Mesodermal cell (in vitro differentiated cells): ENCODE data around the gene NRIP1.

Experiments used
- H3K27ac ChIP-seq: 2 replicates; pipeline ENCODE4 v1.7.0; 2013; ENCODE audit warnings: mild to moderate bottlenecking, low read depth, low read length, moderate library complexity; ENCODE audit not compliant: severe bottlenecking
- H3K36me3 ChIP-seq: 2 replicates; pipeline ENCODE4 v1.7.1; 2013; ENCODE audit warnings: mild to moderate bottlenecking, low read length, moderate library complexity; ENCODE audit not compliant: control insufficient read depth, insufficient read depth
- H3K4me1 ChIP-seq: one replicate; pipeline ENCODE4 v1.7.1; 2013; ENCODE audit warnings: mild to moderate bottlenecking, low read length; ENCODE audit not compliant: insufficient read depth, control insufficient read depth, poor library complexity, severe bottlenecking
- H3K4me3 ChIP-seq: 2 replicates; pipeline ENCODE4 v1.7.0; 2013; ENCODE audit warnings: low read length, control low read depth, mild to moderate bottlenecking; ENCODE audit not compliant: insufficient read depth, poor library complexity, severe bottlenecking; ENCODE audit errors: extremely low read depth
- H3K9me3 ChIP-seq: 2 replicates; pipeline ENCODE4 v1.7.1; 2013; ENCODE audit warnings: mild to moderate bottlenecking, low read length, moderate library complexity; ENCODE audit not compliant: control insufficient read depth
- WGBS, 2 experiments: methylation state at CpG; one replicate each; pipeline ENCODE4 v1.1.5; 2013; ENCODE audit warnings: missing lambda C conversion rate in 2 of 2; ENCODE audit not compliant: insufficient coverage in 2 of 2; 5-methylcytosine and 5-hydroxymethylcytosine counted together

NRIP1 gene

DNA sequence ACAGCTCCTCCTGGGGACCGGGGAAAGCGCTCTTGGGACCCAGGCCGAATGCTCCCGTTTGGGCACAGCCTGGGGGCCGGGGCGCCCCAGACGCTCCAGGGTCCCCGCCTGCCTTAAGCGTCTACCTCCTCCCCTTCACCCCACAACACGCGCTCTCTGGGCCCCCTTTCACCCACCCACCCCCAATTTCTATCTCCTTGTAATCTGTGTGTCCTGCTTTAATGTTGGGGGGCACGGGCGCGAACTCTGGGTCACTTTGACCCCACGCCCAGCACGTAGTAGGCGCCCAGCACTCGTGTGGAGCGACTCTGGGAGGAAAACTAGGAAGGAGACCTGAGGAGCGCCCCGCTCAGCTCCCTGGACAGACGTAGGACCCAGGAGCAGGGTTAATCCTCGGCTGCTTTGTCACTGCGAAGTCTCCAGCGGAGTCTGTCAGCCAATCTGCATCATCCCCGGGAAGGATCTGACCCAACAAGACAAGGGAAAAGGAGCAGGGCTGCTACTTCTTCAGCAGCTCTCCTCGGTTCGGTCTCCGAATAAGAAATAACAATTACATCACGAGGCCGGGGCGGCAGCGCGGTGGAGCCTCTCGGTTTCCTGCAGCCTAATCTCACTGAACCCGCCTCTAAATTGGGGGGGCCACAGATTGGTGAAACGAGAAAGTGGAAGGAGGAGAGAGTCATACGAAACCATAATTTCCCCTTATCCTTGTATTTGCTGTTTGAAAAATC is 757 bp upstream of the NRIP1 start:
- peak overlapping the region; percentile 91 for H3K27ac ChIP-seq
- H3K36me3 ChIP-seq: no peaks in the 10 kb centered on the region
- H3K4me1 ChIP-seq: peaks cover 21% of the 10 kb centered on the region
- peak overlapping the region; percentile 77 for H3K4me3 ChIP-seq
- 0 to 1% methylated on average over 19 to 21 of the region's 38 CpGs for WGBS, 2 experiments
- no peaks in the 10 kb centered on the region for H3K9me3 ChIP-seq

DNA sequence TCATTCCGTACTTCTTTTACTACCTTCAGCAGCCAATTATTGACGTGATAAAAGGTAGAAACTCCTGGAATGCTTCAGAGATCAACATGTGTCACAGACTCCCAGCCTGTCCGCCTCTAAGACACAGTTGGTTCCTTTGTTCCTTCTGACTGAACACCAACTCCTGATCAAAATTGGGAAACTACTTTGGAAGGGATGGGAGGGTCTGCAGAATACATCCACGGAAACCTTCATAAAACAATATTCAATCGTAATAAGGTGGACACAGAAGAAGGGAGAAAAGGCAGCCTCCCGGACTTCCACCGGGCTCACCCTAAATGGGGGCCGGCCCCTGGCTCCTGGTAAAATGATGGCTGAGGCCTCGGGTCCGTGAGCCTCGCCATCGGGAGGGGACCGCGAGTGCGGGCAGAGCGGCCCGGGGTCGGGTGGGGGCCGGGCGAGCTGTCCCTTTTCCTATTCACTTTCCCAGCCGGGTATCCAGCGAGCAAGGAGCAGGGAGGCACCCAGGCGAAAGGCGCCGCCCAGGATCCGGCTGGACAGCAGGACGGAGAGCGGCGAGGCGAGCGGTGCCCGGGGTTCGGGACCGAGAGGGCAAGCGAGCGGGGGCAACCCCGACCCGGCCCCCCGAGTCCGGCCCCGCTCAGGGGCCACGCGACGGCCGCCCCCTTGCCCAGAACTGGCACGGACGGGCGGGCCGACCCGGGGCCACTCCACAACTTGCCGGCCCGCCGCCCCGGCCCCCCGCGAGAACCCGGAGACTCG is 805 bp downstream of the NRIP1 start:
- Histone ChIP-seq H3K9me3 (no peaks in the 10 kb centered on the region), H3K36me3 (no peaks in the 10 kb centered on the region), H3K4me1 (peaks cover 34% of the 10 kb centered on the region), H3K4me3 (peak overlapping the region; percentile 77), H3K27ac (peak overlapping the region; percentile 91)
- WGBS, 2 experiments: 0% methylated on average over 40 to 51 of the region's 58 CpGs

DNA sequence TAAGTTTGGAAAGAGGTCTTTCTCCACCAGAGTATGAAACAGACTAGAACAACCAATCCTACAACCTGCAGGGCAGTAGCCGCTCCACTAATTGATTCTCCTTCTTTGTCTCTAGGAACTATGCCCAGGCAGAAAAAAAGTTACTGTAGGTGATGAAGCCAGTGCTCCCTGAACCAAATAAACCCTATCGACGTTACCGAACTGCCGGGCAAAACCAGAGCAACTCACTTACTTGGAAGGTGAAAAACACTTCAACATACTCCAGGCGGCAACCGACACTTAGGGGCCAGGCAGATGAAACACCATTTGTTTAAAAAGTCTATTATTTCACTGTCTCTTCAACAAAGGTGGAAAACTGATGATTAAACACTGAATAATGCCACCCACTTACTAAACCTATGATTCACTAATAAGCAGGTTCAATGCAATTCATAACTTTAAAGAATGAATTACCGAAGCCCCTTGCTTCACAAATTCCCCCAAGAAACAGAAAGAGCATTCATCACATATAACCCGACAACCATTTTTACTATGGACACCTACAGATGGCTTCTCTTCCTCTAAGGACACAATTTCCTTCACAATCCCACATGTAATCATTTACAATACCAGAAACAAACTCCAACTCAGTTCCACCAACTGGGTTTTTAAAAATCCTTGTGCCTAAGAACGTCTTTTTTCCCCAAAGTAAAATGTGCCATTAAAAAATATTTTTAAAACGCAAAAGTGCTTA is 1.6 kb downstream of the NRIP1 start:
- peaks cover 37% of the 10 kb centered on the region for H3K4me1 ChIP-seq
- 0 to 7% methylated on average over 2 to 7 of the region's 11 CpGs for WGBS, 2 experiments
- no peaks in the 10 kb centered on the region for H3K36me3 ChIP-seq
- peak overlapping the region; percentile 77 for H3K4me3 ChIP-seq
- H3K27ac ChIP-seq: peak overlapping the region; percentile 91
- H3K9me3 ChIP-seq: no peaks in the 10 kb centered on the region

DNA sequence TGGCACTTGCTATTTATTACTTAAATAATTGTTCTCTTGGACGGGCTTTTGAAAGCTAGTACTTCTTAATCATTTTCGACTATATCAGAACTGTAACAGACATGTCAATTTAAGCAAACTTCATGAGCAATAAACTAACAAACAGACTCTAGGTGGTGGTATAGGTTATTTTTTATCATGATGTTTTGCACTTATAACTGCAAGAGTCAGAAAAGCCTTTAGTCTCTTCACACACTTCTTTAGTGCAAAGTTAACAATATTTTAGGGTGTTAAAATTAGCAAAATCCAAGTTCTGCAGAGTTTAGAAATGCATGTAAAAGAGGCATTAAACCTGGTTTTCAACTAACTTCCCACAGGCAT is 2.2 kb downstream of the NRIP1 start:
- H3K4me1 ChIP-seq: peaks cover 43% of the 10 kb centered on the region
- H3K27ac ChIP-seq: no peak overlapping the region
- no peaks in the 10 kb centered on the region for H3K36me3 ChIP-seq
- H3K9me3 ChIP-seq: no peaks in the 10 kb centered on the region
- WGBS, 2 experiments: no CpG with 5 or more reads among the region's 2 CpGs
- H3K4me3 ChIP-seq: peak overlapping the region; percentile 77

DNA sequence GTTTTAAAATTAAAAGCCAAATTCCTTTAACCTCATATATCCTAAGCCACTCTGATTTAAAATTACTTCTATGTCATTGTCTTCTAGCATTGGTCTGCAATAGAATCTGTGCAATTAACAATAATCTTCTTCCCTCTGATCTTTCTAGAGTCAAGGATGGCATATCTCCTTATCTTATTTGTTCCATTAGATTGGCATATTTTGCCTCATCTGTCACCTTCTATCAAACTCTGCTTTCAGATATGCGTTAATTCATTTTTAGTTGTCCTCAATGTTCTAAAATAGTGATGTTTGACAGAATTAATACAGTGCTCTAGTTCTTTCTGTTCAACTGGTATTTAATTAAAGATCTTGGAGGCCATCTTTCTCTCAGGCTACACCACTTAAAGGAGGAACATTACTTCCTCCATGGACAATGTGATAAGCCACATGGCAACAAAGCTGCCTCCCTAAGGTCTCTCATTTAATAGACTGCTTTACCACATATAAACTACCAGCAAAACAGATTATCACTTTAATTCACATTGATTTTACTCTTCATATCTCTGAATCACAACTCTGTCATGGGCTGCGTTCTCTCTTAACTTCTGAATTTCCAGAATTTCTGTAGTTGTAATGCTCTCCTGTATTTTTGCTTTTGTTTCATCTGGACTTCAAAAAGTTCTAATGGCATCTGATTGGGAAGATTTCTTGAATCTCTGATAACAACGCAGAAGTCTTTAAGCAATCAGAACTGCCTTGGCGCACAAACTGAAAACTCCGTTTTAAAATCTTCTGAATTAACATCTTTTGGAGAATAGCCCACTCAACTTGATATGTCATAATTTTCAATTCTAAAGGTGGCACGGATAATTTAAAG is 2.8 kb downstream of the NRIP1 start:
- H3K27ac ChIP-seq: peak overlapping the region; percentile 80
- peaks cover 48% of the 10 kb centered on the region for H3K4me1 ChIP-seq
- no peaks in the 10 kb centered on the region for H3K36me3 ChIP-seq
- H3K9me3 ChIP-seq: no peaks in the 10 kb centered on the region
- WGBS, 2 experiments: 40 to 70% methylated on average over 1 to 2 of the region's 6 CpGs
- H3K4me3 ChIP-seq: peak overlapping the region; percentile 77

DNA sequence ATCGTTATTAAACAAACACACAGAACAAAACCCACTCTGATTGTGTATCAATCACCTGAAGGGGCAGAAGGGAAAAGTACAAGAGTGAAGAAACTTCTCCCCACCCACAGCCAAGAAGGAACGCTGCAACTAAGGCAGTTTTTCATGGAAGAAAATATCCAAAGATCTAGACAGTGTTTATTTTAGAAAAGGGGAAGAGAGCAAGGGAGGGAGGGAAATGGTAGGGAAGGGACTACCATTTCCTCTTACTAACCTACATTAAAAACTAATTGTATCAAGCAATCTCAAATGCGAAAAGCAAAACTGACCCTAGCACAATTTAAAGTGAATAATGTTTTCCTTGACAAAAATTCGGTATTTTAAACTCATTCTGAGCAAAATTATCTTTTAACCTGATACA is 3.5 kb downstream of the NRIP1 start:
- Histone ChIP-seq H3K4me3 (peak overlapping the region; percentile 77), H3K27ac (peak overlapping the region; percentile 80), H3K36me3 (no peaks in the 10 kb centered on the region), H3K4me1 (peaks cover 51% of the 10 kb centered on the region), H3K9me3 (no peaks in the 10 kb centered on the region)
- 50 to 71% methylated on average over 1 of the region's 4 CpGs for WGBS, 2 experiments

DNA sequence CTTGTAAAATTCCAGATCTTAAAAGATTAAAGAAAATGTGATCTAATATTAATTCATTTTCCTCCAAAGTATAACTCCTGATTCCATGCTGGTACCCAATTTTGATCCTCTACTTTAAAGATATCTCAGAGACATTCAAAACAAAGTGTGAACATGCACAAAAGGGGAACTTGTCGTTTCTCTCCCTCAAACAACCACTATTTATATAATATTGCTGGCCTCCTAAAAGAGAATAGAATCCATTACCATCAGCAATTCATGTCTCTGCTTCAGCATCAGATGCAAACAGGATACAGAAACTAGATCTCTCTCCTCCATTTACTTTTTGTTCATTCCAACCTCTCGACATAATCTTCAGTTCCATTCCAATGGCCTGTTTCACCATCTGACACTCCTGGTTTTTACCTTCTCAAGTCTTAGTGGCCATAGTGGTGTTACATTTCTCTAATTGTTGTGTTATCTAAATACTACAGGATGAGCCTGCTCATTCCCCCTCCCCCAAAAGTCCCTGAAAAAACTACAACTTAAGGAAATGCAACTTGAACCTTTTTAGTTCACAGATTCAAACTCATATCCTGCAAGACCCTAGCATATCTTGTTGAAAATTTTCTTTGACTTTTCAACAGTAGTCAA is 4.1 kb downstream of the NRIP1 start:
- no peaks in the 10 kb centered on the region for H3K36me3 ChIP-seq
- H3K27ac ChIP-seq: peak overlapping the region; percentile 80
- WGBS, 2 experiments: 30 to 43% methylated on average over 1 to 2 of the region's 2 CpGs
- no peaks in the 10 kb centered on the region for H3K9me3 ChIP-seq
- peaks cover 48% of the 10 kb centered on the region for H3K4me1 ChIP-seq
- peak overlapping the region; percentile 77 for H3K4me3 ChIP-seq

DNA sequence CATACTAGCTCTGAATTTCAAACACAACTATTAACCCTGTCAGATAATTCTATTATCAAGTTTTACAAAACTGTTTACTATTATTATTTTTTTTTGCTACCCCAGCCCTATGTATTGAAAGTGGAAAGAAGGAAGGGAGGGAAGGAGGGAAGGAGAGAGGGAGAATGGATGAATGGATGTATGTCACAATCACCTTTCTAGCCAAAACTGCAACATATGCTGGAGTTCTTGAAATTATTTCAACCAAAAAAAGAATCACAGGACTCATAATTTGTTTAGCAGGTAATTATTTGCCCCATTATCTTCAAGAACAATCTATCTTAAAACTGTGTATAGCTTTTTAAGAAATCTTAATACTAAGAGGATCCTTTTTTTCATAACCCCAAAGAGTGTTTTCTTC is 5.4 kb downstream of the NRIP1 start:
- Histone ChIP-seq H3K4me3 (no peak overlapping the region), H3K9me3 (no peaks in the 10 kb centered on the region), H3K36me3 (no peaks in the 10 kb centered on the region), H3K4me1 (peaks cover 48% of the 10 kb centered on the region), H3K27ac (no peak overlapping the region)

DNA sequence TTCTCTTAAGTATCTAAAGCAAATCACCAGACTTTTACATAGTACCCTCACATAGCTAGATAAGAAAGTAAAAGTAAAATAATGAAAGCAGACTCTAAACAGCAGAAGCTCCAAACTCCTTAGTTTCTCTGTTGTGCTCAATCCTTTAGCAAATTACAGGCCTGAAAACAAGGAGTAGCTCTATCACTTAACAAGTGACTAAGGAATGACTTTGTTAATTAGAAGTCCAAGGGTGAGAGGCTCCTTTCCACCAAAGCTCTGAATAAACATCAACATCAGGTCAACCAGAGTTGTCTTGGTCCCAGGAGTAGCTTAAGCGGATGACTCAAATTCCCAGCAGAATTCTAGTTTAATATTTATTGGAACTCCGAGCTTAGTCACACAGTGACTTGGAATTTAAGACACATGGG is 5.9 kb downstream of the NRIP1 start:
- Histone ChIP-seq H3K4me1 (peaks cover 48% of the 10 kb centered on the region), H3K36me3 (no peaks in the 10 kb centered on the region), H3K9me3 (no peaks in the 10 kb centered on the region), H3K4me3 (no peak overlapping the region), H3K27ac (peak overlapping the region; percentile 16)
- 40% methylated on average over 1 of the region's 2 CpGs; no CpG with 5 or more reads in 1 of the 2 experiments for WGBS, 2 experiments

DNA sequence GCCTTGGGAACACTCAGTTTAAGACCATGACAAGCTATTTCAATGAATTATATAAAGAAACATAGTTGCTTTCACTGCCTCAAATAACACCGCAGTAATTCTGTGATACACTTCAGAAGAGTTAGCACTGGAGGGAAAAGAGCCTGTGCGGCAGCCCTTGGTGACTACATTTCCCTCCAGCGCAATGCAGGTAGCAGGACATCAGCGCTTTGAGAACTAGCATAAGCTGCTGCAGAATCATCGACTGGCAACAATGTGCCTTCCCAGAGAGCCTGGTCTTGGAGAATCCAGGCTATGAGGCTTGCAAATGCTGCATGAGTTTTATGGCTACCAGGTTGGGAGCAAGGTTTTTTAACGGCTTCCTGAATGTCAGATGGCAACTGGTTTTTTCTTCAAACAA is 7.5 kb downstream of the NRIP1 start:
- Histone ChIP-seq H3K27ac (no peak overlapping the region), H3K9me3 (no peaks in the 10 kb centered on the region), H3K4me1 (peaks cover 49% of the 10 kb centered on the region), H3K4me3 (no peak overlapping the region), H3K36me3 (no peaks in the 10 kb centered on the region)
- WGBS, 2 experiments: 37 to 41% methylated on average over 5 to 6 of the region's 6 CpGs
